GM06990 (cell line): ENCODE data around the gene SEC24A.
"Not testable (repeated sequence)": the region's sequence is repeated elsewhere in the genome, so short reads cannot be mapped to it uniquely, and the experiment has no call there.

Experiments used
- DNase-seq: peaks from one replicate; pipeline ENCODE4 v3.0.0-alpha.2; 2011; ENCODE audit not compliant: insufficient read length; ENCODE audit errors: extremely low read depth
- H3K27me3 ChIP-seq: replicated peaks from 2 replicates; pipeline ENCODE4 v1.6.0; 2011; ENCODE audit warnings: low read length; ENCODE audit not compliant: control insufficient read depth, insufficient read depth
- H3K36me3 ChIP-seq: 2 replicates; pipeline ENCODE4 v1.5.1; 2011; ENCODE audit warnings: low read length; ENCODE audit not compliant: control insufficient read depth, insufficient read depth
- H3K4me3 ChIP-seq: replicated peaks from 2 replicates; pipeline ENCODE4 v1.5.1; 2011; ENCODE audit warnings: low read depth, mild to moderate bottlenecking, control low read depth, low read length
- TF ChIP-seq, protein P1 (sequence below): IDR thresholded peaks from 2 replicates; pipeline ENCODE4 v1.5.1; 2011; ENCODE audit warnings: low read length, control low read depth, mild to moderate bottlenecking, inconsistent platforms; ENCODE audit not compliant: insufficient read depth, poor library complexity, severe bottlenecking

Gene SEC24A

DNA sequence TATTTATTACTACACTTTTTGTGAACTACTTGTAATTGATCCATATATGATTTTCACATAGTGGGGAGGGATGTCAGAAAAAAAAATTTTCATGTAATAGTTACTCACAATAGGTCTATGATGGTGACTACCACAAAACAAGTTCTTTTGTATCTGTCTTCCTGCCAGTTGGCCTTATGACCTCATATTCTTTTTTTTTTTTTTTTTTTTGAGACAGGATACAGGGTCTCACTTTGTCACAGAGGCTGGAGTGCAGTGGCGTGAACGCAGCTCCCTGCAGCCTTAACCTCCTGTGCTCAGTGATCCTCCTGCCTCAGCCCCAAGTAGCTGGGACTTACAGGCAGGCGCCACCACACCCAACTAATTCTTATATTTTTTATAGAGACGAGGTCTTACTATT, 10.9 kb downstream of the SEC24A start:
- Histone ChIP-seq H3K36me3 (peaks cover 7% of the 10 kb centered on the region), H3K4me3 (no peak overlapping the region), H3K27me3 (no peaks in the 10 kb centered on the region)
- DNase-seq, result no peak
- TF ChIP-seq, protein P1, sequence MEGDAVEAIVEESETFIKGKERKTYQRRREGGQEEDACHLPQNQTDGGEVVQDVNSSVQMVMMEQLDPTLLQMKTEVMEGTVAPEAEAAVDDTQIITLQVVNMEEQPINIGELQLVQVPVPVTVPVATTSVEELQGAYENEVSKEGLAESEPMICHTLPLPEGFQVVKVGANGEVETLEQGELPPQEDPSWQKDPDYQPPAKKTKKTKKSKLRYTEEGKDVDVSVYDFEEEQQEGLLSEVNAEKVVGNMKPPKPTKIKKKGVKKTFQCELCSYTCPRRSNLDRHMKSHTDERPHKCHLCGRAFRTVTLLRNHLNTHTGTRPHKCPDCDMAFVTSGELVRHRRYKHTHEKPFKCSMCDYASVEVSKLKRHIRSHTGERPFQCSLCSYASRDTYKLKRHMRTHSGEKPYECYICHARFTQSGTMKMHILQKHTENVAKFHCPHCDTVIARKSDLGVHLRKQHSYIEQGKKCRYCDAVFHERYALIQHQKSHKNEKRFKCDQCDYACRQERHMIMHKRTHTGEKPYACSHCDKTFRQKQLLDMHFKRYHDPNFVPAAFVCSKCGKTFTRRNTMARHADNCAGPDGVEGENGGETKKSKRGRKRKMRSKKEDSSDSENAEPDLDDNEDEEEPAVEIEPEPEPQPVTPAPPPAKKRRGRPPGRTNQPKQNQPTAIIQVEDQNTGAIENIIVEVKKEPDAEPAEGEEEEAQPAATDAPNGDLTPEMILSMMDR, result no peak

DNA sequence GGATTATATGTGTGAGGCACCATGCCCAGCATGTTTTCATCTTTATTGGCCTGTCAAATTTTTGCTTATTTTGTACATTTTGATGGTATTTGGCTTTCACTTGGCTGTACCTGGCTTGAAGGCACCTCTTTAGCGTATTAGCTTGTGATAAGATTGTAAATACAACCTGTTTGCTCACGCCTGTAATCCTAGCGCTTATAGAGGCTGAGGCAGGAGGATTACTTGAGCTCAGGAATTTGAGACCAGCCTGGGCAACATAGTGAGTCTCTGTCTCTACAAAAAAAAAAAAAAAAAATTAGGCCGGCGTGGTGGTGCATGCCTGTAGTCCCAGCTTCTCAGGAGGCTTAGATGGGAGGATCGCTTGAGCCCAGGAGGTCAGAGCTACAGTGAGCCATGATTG, 11.3 kb downstream of the SEC24A start:
- H3K27me3 ChIP-seq, result no peaks in the 10 kb centered on the region
- no peak for DNase-seq
- TF ChIP-seq, protein P1, result no peak
- H3K4me3 ChIP-seq, result no peak overlapping the region
- peaks cover 7% of the 10 kb centered on the region for H3K36me3 ChIP-seq

DNA sequence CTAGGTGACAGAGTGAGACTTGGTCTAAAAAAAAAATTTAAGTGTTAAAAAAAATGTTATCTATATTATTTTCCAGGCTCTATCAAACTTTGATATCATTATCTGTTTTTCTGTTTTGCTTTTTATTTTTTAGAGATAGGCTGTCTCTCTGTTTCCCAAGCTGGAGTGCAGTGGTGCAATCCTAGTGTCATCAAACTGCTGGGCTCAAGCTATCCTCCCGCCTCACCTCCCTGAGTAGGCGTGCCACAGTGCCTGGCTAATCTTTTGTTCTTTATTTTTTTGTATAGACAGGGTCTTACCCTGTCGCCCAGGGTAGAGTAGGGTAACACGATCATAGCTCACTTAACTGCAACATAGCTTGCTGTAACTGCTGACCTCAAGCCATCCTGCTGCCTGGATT, 14.4 kb downstream of the SEC24A start:
- TF ChIP-seq, protein P1, result no peak
- H3K4me3 ChIP-seq, result no peak overlapping the region
- peaks cover 7% of the 10 kb centered on the region for H3K36me3 ChIP-seq
- DNase-seq, result no peak
- no peaks in the 10 kb centered on the region for H3K27me3 ChIP-seq

DNA sequence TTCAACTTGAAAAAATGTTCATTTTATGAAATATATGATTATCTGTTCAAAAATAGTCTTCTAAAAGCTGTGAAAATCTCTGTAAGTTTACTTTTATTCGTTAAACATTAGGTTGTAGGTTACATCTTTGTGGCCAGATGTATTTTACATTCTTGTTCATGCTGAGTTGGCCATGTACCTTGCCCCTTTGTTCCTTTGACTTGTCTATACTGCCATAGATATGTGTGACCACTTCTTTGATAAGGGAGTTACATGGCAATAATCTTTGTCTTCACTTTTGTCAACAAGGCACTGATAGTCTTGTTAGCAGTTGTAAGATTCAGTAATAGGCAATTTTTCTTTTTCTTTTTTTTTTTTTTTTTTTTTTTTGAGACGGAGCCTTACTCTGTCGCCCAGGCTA, 15.9 kb downstream of the SEC24A start:
- H3K27me3 ChIP-seq, result no peaks in the 10 kb centered on the region
- no peak for DNase-seq
- TF ChIP-seq, protein P1, result no peak
- peaks cover 7% of the 10 kb centered on the region for H3K36me3 ChIP-seq
- H3K4me3 ChIP-seq, result no peak overlapping the region

DNA sequence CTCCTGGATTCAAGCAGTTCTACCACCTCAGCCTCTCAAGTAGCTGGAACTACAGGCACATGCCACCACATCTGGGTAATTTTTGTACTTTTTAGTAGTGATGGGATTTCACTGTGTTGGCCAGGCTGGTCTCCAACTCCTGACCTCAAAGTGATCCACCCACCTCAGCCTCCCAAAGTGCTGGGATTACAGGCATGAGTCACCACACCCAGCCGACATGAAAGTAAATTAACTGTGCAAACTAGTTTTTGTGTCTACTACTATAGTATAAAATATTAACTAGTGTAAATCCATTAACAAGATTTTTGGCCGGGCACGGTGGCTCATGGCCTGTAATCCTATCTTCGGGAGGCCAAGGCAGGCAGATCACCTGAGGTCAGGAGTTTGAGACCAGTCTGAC, 25.0 kb downstream of the SEC24A start:
- DNase-seq, H3K4me3 ChIP-seq, H3K36me3 ChIP-seq, H3K27me3 ChIP-seq: not testable (repeated sequence)

DNA sequence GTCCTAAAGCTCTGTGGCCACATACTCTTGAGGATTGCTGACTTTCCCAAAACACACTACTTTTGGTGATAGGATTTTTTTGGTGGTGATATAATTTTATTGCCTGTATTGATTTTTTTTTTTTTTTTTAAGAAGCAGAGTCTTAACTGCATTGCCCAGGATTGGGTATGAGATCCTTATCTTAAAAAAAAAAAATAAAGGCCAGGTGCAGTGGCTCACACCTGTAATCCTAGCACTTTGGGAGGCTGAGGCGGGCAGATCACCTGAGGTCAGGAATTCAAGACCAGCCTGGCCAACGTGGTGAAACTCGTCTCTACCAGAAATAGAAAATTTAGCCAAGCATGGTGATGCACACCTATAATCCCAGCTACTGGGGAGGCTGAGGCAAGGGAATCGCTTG, 28.8 kb downstream of the SEC24A start:
- not testable (repeated sequence) for H3K36me3 ChIP-seq, H3K4me3 ChIP-seq, DNase-seq, H3K27me3 ChIP-seq

DNA sequence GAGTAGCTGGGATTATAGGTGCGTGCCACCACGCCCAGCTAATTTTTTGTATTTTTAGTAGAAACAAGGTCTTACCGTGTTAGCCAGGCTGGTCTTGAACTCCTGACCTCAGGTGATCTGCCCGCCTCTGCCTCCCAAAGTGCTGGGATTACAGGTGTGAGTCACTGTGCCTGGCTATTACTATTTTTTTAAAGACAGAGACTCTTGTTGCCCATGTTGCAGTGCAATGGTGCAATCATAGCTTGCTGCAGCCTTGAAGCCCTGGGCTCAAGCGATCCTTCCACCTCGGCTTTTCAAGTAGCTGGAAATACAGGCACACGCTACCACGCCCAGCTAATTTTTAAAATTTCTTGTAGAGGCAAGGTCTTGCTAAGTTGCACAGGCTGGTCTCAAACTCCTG, 41.6 kb downstream of the SEC24A start:
- not testable (repeated sequence) for H3K36me3 ChIP-seq, DNase-seq, H3K4me3 ChIP-seq, H3K27me3 ChIP-seq
